ENCODE measurements around the gene TBCD.

TBCD gene

GRCh38 chr17:82751571-82752370 lies at the start of gene TBCD:
Gene TBCD, plus strand, starts transcription at chr17:82752065. Its CDS starts 129 bp downstream, at chr17:82752194.
- peak; percentile 95 for DNase-seq

GRCh38 chr17:82702231-82702927 lies 49.5 kb upstream of the TBCD start:
- no peak for DNase-seq

- DNase-seq, result no peak
These were observed 48.7 kb upstream of the TBCD start for GRCh38 chr17:82703036-82703745.

DNA sequence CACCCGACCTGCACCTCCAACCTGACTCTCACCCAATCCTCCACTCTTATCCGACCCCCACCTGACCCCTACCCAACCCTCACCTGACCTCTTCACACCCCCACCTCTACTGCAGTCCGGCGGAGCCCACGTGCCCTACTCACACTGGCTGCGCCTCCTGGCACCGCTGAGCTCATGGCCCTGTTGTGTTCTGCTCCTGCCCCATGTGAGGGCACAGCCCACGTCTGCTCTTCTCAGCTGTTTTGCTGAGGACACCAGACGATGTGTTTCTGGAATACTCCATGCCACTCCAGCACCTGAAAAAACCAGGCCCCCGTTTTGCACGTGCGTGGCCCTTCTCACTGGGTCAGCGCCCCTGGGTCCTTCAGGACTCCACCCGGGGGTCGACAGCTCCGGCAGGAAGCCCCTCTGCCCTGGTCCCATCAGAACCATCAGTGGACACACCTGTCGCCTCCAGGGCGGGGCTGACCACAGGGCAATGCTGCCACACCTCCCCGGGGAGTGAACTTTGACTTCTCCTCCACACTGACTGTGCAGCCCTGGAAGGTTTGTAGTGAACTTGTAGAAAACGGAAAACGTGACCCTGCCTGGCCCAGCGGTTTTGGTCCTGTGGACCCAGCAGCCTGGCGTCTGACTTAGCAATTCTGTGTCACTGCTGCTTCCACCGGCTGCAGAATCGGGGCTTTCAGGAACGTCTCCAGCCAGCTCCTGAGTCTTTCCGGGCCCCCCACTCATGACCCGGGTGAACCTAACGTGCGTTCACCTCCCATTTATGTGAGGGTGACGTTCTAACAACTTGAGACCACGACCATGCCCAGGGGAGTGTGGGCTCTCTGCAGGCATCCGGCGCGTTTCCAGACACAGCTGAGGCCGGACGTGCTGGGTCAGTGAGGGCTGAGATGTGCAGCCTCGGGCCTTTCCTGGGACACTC lies 47.7 kb upstream of the TBCD start:
- no peak for DNase-seq

GRCh38 chr17:82704886-82705285 lies 47.0 kb upstream of the TBCD start:
- no peak for DNase-seq

DNA sequence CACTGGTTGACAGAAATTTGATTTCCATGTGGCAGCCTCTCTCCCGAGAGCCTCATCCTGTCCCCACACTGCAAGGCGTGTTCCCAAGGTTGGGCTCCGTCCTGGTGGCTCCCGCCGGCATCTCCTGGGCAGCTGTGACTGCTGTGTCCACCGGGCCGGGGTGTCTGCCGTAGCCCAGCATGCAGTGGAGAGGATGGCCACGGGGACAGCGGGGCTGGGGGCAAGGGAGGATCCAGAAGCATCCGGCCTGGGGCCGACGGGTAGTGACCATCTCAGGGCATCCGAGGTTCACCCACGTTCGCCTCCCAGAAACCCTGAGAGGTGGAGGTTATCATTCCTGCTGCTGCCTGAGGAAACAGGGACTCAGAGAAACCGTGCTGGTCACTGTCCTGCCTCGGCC lies 46.1 kb upstream of the TBCD start:
- no peak for DNase-seq

GRCh38 chr17:82709024-82709675 lies 42.7 kb upstream of the TBCD start:
- DNase-seq, result no peak

DNA sequence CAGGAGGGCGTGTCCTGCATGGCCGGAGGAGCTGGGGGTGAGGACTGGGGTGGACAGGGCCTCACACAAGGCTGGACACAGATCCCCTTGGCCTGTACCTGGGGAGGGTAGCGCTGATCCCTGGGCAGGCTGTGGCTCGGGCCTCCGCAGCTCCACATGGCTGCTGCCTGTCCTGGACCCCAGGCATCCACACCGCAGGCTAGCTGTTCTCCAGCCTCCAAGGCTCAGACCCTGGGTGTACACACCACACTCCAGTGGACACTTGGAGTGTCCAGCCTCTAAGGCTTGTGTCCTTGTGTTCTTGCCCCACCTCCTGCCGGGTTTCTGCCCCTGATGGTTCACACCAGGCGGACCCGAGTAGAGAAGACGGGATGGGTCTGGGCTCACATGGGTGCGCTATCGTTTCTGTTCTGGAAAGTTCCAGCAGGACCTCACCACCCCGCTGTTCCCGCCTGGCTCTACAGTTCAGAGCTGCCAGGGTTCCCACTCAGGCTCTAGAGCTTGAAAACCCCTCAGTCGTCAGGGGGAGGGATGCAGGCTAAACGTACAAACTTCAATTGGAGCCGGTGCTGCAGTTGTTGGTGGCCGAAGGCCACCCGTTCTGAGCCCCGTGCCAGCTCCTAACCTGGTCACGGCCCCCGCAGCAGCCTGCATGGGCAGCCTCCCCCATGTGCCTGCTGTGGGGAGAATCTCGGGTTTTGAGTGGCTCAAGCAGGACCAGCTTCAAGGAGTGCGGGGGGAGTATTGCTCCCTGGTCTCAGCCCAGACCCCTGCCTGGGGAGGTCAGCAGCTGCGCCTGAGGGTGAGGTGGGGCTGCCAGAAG lies 42.0 kb upstream of the TBCD start:
- DNase-seq, result no peak

- DNase-seq, result no peak
These were observed 41.2 kb upstream of the TBCD start for GRCh38 chr17:82710499-82711232.

DNA sequence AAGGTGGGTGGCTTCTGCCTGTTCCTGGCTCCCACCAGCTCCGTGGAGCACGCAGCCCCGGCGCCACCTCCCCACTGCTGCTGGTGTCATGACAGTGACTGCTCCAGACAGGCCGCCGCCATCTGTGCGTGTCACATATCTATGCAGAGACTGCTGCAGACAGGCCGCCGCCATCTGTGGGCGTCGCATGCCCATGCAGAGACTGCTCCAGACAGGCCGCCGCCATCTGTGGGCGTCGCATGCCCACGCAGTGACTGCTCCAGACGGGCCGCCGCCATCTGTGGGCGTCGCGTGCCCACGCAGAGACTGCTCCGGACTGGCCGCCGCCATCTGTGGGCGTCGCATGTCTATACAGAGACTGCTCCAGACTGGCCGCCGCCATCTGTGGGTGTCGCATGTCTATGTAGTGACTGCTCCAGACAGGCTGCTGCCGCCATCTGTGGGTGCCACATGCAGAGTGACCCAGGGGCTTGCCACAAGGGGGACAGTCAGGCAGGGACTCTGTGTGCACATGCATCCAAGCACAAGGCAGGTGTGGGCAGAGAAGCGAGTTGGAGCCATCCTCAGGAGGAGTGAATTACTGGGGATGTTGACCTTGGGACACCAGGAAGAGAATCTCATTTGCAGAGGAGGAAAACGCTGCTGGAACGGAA lies 38.7 kb upstream of the TBCD start:
- no peak for DNase-seq

DNA sequence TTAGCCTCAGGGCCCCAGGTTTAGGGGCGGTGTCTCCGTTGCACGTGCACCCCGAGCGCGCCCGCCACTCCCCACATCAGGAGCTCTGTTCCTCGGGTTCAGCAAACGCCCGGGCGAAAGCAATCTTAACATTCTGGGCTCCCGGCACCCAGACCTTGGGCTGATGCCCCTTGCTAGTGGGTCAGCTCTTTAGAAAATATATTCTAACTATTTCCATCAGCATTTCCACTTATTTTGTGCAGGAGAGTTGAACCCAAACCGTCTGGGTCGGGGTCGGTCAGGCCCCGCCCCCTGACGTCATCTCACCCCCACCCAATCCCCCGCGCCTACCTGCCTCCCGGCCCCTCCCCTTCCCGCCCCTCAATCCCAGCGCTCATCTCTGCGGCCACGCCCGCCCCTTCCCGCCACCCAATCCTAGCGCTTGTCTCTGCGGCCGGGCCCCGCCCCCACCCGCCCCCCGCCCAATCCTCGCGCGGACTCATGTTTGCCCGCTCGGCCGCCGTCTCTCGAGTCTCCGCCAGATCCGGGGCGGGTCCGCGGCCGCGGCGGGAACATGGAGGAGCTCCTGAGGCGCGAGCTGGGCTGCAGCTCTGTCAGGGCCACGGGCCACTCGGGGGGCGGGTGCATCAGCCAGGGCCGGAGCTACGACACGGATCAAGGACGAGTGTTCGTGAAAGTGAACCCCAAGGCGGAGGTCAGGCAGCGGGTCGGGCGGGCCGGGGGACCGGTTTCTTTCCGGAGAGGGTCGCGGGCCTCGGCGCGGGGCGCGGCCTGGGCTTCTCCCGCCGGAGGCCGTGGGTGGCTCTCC lies 35.5 kb upstream of the TBCD start, which contains the start of gene FN3KRP:
TSS of gene FN3KRP (plus strand) at position 504 of the 808 bp plus-strand sequence. CDS start at position 554, 50 bp downstream.
- peak; percentile 90 for DNase-seq

DNA sequence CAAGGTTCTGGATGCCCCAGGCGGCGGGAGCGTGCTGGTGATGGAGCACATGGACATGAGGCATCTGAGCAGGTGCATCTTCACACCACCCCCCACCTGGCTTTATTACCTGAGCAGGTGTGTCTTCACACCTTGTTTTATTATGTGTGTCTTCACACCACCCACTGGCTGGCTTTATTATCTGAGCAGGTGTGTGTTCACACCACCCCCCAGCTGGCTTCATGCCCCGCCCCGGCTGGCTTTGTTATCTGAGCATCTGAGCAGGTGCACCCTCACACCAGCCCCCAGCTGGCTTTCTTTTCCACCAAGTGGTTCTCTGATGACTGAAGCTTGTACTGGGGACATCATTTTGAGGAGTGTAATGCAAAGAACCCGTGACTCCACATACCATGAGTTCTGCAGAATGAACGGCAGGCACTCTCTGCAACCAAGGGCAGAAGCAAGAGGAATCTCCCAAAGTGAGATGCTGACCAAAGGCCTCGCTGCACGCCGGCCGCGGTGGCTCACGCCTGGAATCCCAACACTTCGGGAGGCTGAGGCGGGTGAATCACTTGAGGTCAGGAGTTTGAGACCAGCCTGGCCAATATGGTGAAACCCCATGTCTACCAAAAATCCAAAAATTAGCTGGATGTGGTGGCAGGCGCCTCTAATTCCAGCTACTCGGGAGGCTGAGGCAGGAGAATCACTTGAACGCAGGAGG lies 32.7 kb upstream of the TBCD start:
- no peak for DNase-seq

DNA sequence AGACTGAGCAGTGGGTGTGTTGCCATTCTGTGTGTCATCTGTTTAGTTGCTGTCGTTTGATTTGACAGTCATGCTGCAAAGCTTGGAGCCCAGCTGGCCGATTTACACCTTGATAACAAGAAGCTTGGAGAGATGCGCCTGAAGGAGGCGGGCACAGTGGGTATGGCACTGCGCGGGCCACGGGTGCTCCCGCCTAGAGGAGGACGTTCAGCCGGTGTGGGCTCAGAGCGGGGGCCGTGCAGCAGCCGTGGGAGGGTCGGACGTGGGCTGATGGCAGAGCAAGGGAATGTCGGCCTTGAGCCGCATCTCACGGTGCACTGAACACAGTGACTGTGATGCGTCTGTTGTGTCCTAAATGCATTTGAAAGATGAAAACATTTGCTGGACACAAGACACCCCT lies 31.7 kb upstream of the TBCD start:
- no peak for DNase-seq

DNA sequence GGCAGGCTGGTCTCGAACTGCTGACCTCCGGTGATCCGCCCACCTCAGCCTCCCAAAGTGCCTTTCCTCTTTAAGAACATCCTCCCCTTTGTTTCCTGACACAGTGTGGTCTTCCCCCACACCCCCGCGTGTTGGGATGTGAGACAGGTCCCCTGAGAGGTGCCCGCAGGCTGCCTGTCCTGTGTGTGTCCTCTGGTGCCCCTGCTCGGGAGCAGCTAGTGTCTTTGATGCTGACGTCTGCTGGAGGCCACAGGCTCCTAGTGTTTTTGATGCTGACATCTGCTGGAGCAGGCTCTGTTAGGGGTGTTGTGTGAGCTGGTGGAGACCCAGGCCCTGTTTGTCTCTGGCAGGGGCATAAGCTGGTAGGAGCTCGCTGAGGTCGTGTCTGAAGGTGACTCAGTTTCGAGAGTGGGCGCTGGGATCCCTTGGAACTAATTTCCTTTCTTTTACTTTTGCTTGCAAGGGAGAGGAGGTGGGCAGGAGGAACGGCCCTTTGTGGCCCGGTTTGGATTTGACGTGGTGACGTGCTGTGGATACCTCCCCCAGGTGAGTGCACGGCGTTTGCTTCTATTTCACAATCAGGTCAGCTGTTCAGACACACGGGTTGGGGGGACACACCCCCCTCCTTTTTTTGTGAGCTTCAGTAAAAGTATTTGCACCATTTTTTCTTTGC lies 29.4 kb upstream of the TBCD start:
- no peak for DNase-seq

DNA sequence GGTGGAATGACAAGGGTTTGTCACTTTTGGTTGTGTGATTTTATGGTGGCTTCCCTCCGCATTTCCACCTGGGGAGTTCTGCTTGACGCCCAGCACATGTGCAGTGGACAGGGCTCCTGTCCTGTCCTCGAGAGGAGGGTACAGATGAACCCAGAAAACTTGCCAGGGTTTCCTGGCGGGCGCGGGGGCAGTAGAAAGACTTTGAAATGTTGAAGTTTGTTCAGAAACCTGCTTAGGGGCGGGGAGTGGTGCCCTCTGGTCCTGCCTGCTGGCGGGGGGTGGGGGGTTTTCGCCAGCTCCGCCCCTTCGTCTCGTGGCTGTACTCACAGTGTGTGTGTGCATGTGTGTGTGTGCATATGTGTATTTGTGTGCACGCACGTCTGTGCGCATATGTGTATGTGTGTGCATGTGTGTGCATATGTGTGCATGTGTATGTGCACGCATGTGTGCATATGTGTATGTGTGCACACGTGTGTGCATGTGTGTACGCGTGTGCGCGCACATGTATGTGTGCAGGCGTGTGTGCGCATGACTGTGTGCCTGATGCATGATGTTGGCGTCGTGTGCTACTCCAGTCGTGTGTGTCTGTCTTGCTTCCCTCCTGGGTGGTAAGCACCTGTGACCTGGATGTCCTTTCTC lies 28.6 kb upstream of the TBCD start:
- no peak for DNase-seq

DNA sequence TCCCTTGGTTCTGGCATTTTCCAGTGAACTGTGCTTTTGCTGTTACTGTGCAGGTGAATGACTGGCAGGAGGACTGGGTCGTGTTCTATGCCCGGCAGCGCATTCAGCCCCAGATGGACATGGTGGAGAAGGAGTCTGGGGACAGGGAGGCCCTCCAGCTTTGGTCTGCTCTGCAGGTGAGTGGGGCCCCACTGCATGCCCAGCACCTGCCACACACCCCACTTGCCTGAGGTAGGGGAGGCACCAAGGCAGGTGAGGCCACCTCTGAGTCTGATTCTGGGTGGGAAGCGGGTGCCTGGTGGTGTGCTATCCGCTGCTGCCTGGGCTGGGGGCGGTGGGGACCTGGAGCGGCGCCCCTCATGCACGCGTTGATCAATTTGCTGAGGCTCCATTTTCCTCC lies 25.4 kb upstream of the TBCD start:
- no peak for DNase-seq

Data from OCI-M1 (cell line).